DMS 273 (cell line): ENCODE data around the gene SPATS2.
A peak's percentile ranks its signal among the peaks of the same experiment; 100 is the strongest.
"Not testable (repeated sequence)": the region's sequence is repeated elsewhere in the genome, so short reads cannot be mapped to it uniquely, and the experiment has no call there.

Experiments
- DNase-seq: peaks from one replicate; lab custom pipeline; 2025; ENCODE audit not compliant: unreplicated experiment; lab: John Stamatoyannopoulos, UW

The SPATS2 gene

GRCh38 chr12:49349266-49349665, 18.0 kb upstream of the SPATS2 start:
- no peak for DNase-seq

- DNase-seq, result no peak
Observed at GRCh38 chr12:49352351-49352750, 14.9 kb upstream of the SPATS2 start.

- DNase-seq, result no peak
Observed at GRCh38 chr12:49355913-49356312, 11.3 kb upstream of the SPATS2 start.

- peak; percentile 53 for DNase-seq
Observed at GRCh38 chr12:49357103-49357678, 10.1 kb upstream of the SPATS2 start.

- peak; percentile 76 for DNase-seq
Observed at GRCh38 chr12:49358483-49359141, 8.7 kb upstream of the SPATS2 start.

GRCh38 chr12:49359671-49360070, 7.6 kb upstream of the SPATS2 start:
- no peak for DNase-seq

- DNase-seq, result no peak
Observed at GRCh38 chr12:49362077-49362476, 5.2 kb upstream of the SPATS2 start.

GRCh38 chr12:49364989-49365388, 2.3 kb upstream of the SPATS2 start:
- no peak for DNase-seq

GRCh38 chr12:49365542-49365941, 1.7 kb upstream of the SPATS2 start:
- no peak for DNase-seq

- no peak for DNase-seq
Observed at GRCh38 chr12:49366096-49366651, 1.1 kb upstream of the SPATS2 start.

GRCh38 chr12:49366652-49367380, 446 bp upstream of the SPATS2 start:
- peak; percentile 96 for DNase-seq

GRCh38 chr12:49368240-49368600, 958 bp downstream of the SPATS2 start:
- no peak for DNase-seq

GRCh38 chr12:49369411-49370145, 2.3 kb downstream of the SPATS2 start:
- peak; percentile 78 for DNase-seq

GRCh38 chr12:49370539-49370938, 3.3 kb downstream of the SPATS2 start:
- DNase-seq, result no peak

GRCh38 chr12:49375406-49375805, 8.1 kb downstream of the SPATS2 start:
- DNase-seq, result no peak

GRCh38 chr12:49377386-49377785, 10.1 kb downstream of the SPATS2 start:
- no peak for DNase-seq

- DNase-seq, result not testable (repeated sequence)
Observed at GRCh38 chr12:49380184-49380583, 12.9 kb downstream of the SPATS2 start.

- DNase-seq, result no peak
Observed at GRCh38 chr12:49388682-49389386, 21.6 kb downstream of the SPATS2 start.

- no peak for DNase-seq
Observed at GRCh38 chr12:49389387-49389703, 22.1 kb downstream of the SPATS2 start.

GRCh38 chr12:49397000-49397399, 29.7 kb downstream of the SPATS2 start:
- no peak for DNase-seq

- no peak for DNase-seq
Observed at GRCh38 chr12:49400304-49400703, 33.0 kb downstream of the SPATS2 start.
